PFSK-1 (cell line): Measurements from ENCODE around the gene NTM.

ENCODE experiments used
- FOXP2 ChIP-seq: optimal IDR thresholded peaks from 2 replicates; pipeline ENCODE3; 2011; ENCODE audit warnings: borderline replicate concordance, control low read depth, inconsistent platforms; ENCODE audit not compliant: insufficient read depth; ENCODE audit errors: extremely low read length, extremely low read depth
- POLR2AphosphoS5 ChIP-seq: IDR thresholded peaks from 2 replicates; pipeline ENCODE4 v1.6.1; 2012; ENCODE audit warnings: low read depth, mild to moderate bottlenecking, control low read depth, low read length, moderate library complexity
- REST ChIP-seq, 2 experiments: IDR thresholded peaks; 2 replicates each; pipeline versions ENCODE4 v1.6.1 to v1.8.0; 2011 to 2012; ENCODE audit warnings: low read depth in 2 of 2, low read length in 2 of 2, control low read depth in 1 of 2, inconsistent platforms in 1 of 2, mild to moderate bottlenecking in 1 of 2, moderate library complexity in 1 of 2; ENCODE audit not compliant: insufficient read depth in 1 of 2
- SIN3A ChIP-seq: IDR thresholded peaks from 2 replicates; pipeline ENCODE4 v1.6.1; 2012; ENCODE audit warnings: mild to moderate bottlenecking, low read length, moderate library complexity, borderline replicate concordance; ENCODE audit not compliant: insufficient read depth
- TAF1 ChIP-seq: IDR thresholded peaks from 2 replicates; pipeline ENCODE4 v1.6.1; 2012; ENCODE audit warnings: low read length, control low read depth, borderline replicate concordance; ENCODE audit not compliant: insufficient read depth

GRCh38 chr11:131693756-131694155 is 323.3 kb downstream of the NTM start:
- TF ChIP-seq POLR2AphosphoS5 (no peak), SIN3A (no peak), REST (IDR thresholded peaks at IDR 0.05; ENCODE audit: insufficient read depth in 1 of 2, low read depth in 2 of 2, low read length in 2 of 2) (no peak), TAF1 (no peak), FOXP2 (no peak)
